ENCODE data around the gene FAM120B.

The FAM120B gene

GRCh38 chr6:170269151-170269845 lies 37.3 kb upstream of the FAM120B start:
- H3K27me3 Mint-ChIP-seq: no peaks in the 10 kb centered on the region
- H3K27ac Mint-ChIP-seq: no peak overlapping the region
- peaks cover 25% of the 10 kb centered on the region for H3K4me1 Mint-ChIP-seq (ENCODE audit: low read depth)
- H3K36me3 Mint-ChIP-seq: no peaks in the 10 kb centered on the region
- no peaks in the 10 kb centered on the region for H3K9me3 Mint-ChIP-seq (ENCODE audit: low read depth)
- no peak overlapping the region for H3K4me3 Mint-ChIP-seq

DNA sequence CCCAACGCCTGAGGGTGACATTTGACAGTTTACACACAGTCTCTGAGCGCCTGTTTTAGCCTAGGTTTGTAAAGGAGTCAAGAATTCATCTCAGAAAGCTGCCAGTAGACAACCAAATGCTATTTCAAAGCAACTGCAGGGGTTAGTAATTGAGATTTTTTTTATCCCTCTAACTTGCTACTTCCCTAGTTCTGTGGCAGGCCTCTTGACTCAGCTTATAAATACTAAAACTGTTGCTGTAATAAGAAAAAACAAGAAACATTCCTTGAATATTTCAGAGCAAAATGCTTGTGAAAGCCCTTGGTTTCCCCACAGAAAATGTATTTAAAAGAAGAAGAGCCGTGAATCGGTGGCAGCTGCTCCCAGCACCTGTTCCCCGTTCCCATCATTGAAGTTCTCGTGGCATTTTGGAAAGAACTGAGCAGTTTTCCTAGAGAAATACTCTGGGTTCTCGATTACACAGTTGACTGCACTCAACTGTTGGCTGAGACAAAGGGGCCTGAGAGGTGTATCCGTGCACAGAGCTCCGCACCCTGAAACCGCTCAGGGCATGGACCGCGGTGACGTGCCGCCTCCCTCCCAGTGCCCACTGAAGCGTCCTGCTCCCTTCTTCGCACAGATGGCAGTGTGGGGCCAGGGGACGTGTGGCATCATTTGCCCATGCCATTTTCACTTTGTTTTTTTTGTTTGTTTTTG lies 36.6 kb upstream of the FAM120B start:
- H3K27me3 Mint-ChIP-seq: no peaks in the 10 kb centered on the region
- peaks cover 25% of the 10 kb centered on the region for H3K4me1 Mint-ChIP-seq (ENCODE audit: low read depth)
- H3K9me3 Mint-ChIP-seq (ENCODE audit: low read depth): no peaks in the 10 kb centered on the region
- H3K4me3 Mint-ChIP-seq: no peak overlapping the region
- no peaks in the 10 kb centered on the region for H3K36me3 Mint-ChIP-seq
- H3K27ac Mint-ChIP-seq: no peak overlapping the region

GRCh38 chr6:170270984-170271593 lies 35.5 kb upstream of the FAM120B start:
- peak overlapping the region; percentile 86 for H3K4me3 Mint-ChIP-seq
- H3K4me1 Mint-ChIP-seq (ENCODE audit: low read depth): peaks cover 25% of the 10 kb centered on the region
- H3K36me3 Mint-ChIP-seq: no peaks in the 10 kb centered on the region
- H3K27me3 Mint-ChIP-seq: no peaks in the 10 kb centered on the region
- H3K9me3 Mint-ChIP-seq (ENCODE audit: low read depth): no peaks in the 10 kb centered on the region
- H3K27ac Mint-ChIP-seq: peak overlapping the region; percentile 81

- Mint-ChIP-seq H3K27me3 (no peaks in the 10 kb centered on the region), H3K27ac (peak overlapping the region; percentile 81), H3K4me1 (ENCODE audit: low read depth) (peaks cover 25% of the 10 kb centered on the region), H3K36me3 (no peaks in the 10 kb centered on the region), H3K9me3 (ENCODE audit: low read depth) (no peaks in the 10 kb centered on the region), H3K4me3 (peak overlapping the region; percentile 86)
Observed at GRCh38 chr6:170271771-170272314, 34.7 kb upstream of the FAM120B start.

DNA sequence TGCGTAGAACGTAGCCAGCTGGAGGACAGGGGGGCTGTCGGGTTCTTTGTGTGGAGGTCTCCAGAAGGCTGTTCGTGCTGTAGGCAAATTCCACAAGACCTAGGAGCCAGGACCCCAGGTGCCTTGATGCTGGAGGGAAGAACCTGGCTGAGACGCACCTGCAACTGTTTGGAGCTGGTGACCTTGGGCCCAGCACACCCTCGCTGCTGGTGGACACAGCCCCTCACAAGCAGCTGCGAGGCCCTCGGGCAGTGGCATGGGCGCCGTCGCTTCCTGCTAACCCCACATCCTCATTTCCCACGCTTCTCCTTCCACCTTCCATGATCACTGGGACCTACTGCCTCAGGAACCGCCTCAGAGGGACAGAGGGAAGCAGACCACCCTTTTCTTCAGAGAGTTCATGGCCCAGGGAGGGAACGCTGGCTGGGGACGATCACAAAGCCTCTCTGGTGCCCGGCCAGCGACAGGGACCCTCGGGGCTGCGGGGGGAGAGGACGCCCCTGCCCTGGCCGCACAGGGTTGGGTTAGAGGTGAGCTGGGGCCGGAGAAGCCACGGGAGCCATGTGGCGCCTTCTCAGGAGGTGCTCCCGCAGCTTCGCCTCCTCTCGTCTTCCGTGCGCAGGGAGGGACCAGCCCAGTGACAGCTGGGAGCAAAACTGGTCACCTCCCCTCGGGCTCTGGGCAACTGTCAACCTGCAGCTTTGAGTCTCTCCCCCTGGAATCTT lies 34.1 kb upstream of the FAM120B start:
- Mint-ChIP-seq H3K27me3 (no peaks in the 10 kb centered on the region), H3K9me3 (ENCODE audit: low read depth) (no peaks in the 10 kb centered on the region), H3K4me1 (ENCODE audit: low read depth) (peaks cover 30% of the 10 kb centered on the region), H3K36me3 (no peaks in the 10 kb centered on the region), H3K27ac (peak overlapping the region; percentile 81), H3K4me3 (peak overlapping the region; percentile 86)

DNA sequence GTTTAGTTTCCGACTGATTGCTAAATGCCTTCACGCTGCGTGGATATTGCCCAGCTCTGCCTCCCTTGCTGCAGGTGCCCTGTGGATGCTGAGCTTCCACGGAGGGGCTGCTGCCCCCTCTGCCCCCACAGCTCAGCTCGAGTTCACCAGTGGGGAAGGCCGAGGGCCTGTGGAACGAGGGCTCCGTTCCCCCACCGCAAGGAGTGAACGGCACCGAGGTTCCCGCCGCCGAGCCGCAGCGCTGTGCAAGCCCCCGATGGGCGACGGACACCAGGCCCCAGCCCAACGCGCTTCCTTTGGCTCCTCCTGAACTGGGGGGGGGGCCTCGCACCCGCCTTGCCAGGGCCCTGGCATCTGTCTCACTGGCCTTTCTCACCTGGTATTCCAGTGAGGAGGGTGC lies 33.4 kb upstream of the FAM120B start:
- Mint-ChIP-seq H3K9me3 (ENCODE audit: low read depth) (no peaks in the 10 kb centered on the region), H3K36me3 (no peaks in the 10 kb centered on the region), H3K27me3 (no peaks in the 10 kb centered on the region), H3K4me1 (ENCODE audit: low read depth) (peaks cover 35% of the 10 kb centered on the region), H3K4me3 (peak overlapping the region; percentile 63), H3K27ac (no peak overlapping the region)

GRCh38 chr6:170273681-170274080 lies 32.9 kb upstream of the FAM120B start:
- Mint-ChIP-seq H3K27ac (no peak overlapping the region), H3K9me3 (ENCODE audit: low read depth) (no peaks in the 10 kb centered on the region), H3K27me3 (no peaks in the 10 kb centered on the region), H3K4me3 (peak overlapping the region; percentile 47), H3K4me1 (ENCODE audit: low read depth) (peaks cover 40% of the 10 kb centered on the region), H3K36me3 (no peaks in the 10 kb centered on the region)

- Mint-ChIP-seq H3K9me3 (ENCODE audit: low read depth) (no peaks in the 10 kb centered on the region), H3K4me1 (ENCODE audit: low read depth) (peaks cover 53% of the 10 kb centered on the region), H3K27me3 (no peaks in the 10 kb centered on the region), H3K4me3 (no peak overlapping the region), H3K36me3 (no peaks in the 10 kb centered on the region), H3K27ac (no peak overlapping the region)
Observed at GRCh38 chr6:170274713-170275560, 31.6 kb upstream of the FAM120B start.

DNA sequence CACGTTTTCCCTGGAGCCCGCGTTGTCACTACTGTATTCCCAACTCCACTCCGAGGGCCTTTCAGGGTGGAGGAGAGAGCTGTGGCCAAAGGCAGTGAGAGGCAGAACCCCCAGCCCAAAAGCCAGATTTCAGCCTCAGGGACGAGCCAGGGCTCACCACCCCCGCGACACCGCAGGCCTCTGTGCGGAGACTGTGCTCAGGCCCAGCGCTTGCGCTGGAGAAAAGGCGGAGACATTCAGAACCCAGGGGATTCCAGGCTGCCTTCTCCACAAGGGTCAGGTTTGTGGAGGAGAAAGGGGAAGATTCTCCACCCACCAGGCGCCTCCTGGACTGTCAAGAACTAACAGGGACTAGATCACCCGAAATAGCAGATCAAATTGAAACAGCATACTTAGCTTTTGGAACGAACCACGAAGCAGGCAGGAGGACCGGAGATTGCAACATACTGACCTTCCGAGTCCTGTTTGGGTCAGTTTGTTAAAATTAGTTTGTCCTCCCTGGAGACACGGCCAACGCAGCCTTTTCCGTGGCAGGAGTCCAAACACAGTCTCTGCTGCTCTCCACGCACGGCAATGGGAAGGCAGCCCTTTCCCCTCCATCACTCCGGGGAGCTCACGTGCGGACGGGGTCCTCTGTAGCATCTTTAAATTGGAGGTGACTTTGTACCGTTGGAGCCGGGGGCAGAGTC lies 30.0 kb upstream of the FAM120B start:
- Mint-ChIP-seq H3K4me3 (no peak overlapping the region), H3K4me1 (ENCODE audit: low read depth) (peaks cover 50% of the 10 kb centered on the region), H3K27me3 (no peaks in the 10 kb centered on the region), H3K36me3 (no peaks in the 10 kb centered on the region), H3K27ac (no peak overlapping the region), H3K9me3 (ENCODE audit: low read depth) (no peaks in the 10 kb centered on the region)

- Mint-ChIP-seq H3K27me3 (no peaks in the 10 kb centered on the region), H3K36me3 (no peaks in the 10 kb centered on the region), H3K27ac (peak overlapping the region; percentile 79), H3K9me3 (ENCODE audit: low read depth) (no peaks in the 10 kb centered on the region), H3K4me1 (ENCODE audit: low read depth) (peaks cover 37% of the 10 kb centered on the region), H3K4me3 (peak overlapping the region; percentile 54)
Observed at GRCh38 chr6:170277893-170278742, 28.4 kb upstream of the FAM120B start.

DNA sequence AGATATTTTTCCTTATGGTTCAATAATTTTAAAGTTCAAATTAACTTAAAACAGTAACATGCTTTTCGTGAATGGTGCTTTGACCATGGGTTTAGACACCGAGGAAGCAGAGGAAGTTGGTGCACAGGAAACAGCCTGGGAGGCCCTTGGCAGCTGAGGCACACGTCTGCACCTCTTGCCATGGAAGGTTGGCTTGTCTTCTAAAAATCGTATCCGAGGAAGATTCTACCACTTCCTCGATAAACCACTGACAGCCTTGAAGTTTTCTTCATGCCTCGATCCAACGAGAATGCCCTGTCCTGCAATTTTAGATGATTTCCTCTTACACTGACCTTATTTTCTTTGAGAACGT lies 27.8 kb upstream of the FAM120B start:
- H3K27me3 Mint-ChIP-seq: no peaks in the 10 kb centered on the region
- peak overlapping the region; percentile 54 for H3K4me3 Mint-ChIP-seq
- peaks cover 35% of the 10 kb centered on the region for H3K4me1 Mint-ChIP-seq (ENCODE audit: low read depth)
- no peaks in the 10 kb centered on the region for H3K9me3 Mint-ChIP-seq (ENCODE audit: low read depth)
- H3K36me3 Mint-ChIP-seq: no peaks in the 10 kb centered on the region
- peak overlapping the region; percentile 79 for H3K27ac Mint-ChIP-seq

DNA sequence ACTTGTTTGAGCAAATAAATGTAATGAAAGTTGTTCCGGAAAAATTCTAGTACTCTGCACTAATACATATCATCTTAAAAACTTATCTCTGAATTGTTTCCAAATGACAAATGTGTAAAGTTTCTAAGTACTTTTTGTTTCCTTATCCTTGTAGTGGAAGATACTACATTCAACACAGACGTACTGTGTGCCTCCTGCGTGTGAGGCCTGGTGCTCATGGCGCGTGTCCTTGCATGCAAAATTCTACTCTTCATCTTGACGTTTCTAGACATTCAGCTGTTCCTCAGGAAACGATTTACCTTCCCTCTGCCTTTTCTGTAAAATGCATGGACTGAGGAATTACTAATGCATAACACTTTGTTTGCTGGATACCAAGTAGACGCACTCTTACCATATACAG lies 27.1 kb upstream of the FAM120B start:
- Mint-ChIP-seq H3K4me3 (no peak overlapping the region), H3K36me3 (no peaks in the 10 kb centered on the region), H3K9me3 (ENCODE audit: low read depth) (no peaks in the 10 kb centered on the region), H3K4me1 (ENCODE audit: low read depth) (peaks cover 32% of the 10 kb centered on the region), H3K27me3 (no peaks in the 10 kb centered on the region), H3K27ac (peak overlapping the region; percentile 52)

Data from activated naive CD8-positive, alpha-beta T cell (primary cell).